ENCODE data around the gene FOXJ2. TPM values are rescaled to one million over a fixed set of nuclear protein-coding genes. Genes with fewer than 3 reads are reported as not detected.
"Not testable (repeated sequence)": the region's sequence is repeated elsewhere in the genome, so short reads cannot be mapped to it uniquely, and the experiment has no call there.

The FOXJ2 gene
- total and polyA plus RNA-seq, 4 experiments from 2014 or later = 4.8 to 33.4 (median 25.3) TPM

DNA sequence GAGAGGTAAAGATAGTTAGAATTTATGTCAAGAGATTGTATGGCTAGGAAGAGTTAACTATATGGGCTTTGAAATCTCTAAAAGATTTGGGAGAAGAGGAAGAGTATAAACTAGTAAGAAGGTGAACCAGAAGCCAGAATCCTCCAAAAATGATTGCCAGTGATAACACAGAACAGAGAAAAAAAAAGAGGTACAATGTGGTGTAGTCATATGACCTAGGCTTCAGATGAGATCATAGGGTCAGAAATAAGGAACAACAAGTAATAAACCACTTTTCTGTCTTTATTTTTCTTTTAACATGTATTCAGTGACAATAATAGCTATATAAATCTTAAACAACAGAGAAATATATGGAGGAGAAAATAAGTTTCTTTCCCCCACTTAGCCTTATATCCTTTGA is 47.6 kb downstream of the FOXJ2 start:
- peaks cover 52% of the 10 kb centered on the region for H3K4me1 ChIP-seq (ENCODE audit: insufficient read depth, low read length)
- no peaks in the 10 kb centered on the region for H3K27me3 ChIP-seq (ENCODE audit: insufficient read depth, low read length)
- H3K4me3 ChIP-seq (ENCODE audit: low read length in 2 of 2) = no peak overlapping the region
- Mint-ChIP-seq H3K36me3 (peaks cover under 1 to 21% of the 10 kb centered on the region in 2 donors), H3K27ac (peak overlapping the region; percentile 79 to 98 (median 94)), H3K9me3 (peaks cover 0 to 2% (median 0%) of the 10 kb centered on the region in 8 donors), H3K27me3 (peaks cover 0 to 2% of the 10 kb centered on the region in 2 donors), H3K4me1 (peaks cover 38 to 79% (median 53%) of the 10 kb centered on the region in 4 donors), H3K4me3 (peak overlapping the region in 7 of 8 donors; percentile 2 to 63 (median 56))
- H3K9me3 ChIP-seq (ENCODE audit: control insufficient read depth in 1 of 2, low read length in 2 of 2) = no peaks in the 10 kb centered on the region
- DNase-seq = no peak
- peak overlapping the region; percentile 84 for H3K27ac ChIP-seq (ENCODE audit: low read depth, low read length)
- intact Hi-C loops (cut with micrococcal nuclease) = loop anchor here (5.0 kb wide), 1 partner anchor 438 kb away; no protein-coding TSS in a partner anchor
- POLR2A ChIA-PET (ENCODE audit: partially characterized antibody) = interaction anchor here (1.5 to 5.9 kb wide), 2 partner anchors 35 to 85 kb away, joined by 3 to 45 read pairs; no protein-coding TSS in a partner anchor
- CTCF ChIA-PET (ENCODE audit: partially characterized antibody) = interaction anchor here (8.0 to 8.1 kb wide), 2 partner anchors 34 to 45 kb away, joined by 85 to 305 read pairs; partner anchors contain the start of gene FOXJ2
- no peaks in the 10 kb centered on the region for H3K36me3 ChIP-seq (ENCODE audit: insufficient read depth, low read length)

DNA sequence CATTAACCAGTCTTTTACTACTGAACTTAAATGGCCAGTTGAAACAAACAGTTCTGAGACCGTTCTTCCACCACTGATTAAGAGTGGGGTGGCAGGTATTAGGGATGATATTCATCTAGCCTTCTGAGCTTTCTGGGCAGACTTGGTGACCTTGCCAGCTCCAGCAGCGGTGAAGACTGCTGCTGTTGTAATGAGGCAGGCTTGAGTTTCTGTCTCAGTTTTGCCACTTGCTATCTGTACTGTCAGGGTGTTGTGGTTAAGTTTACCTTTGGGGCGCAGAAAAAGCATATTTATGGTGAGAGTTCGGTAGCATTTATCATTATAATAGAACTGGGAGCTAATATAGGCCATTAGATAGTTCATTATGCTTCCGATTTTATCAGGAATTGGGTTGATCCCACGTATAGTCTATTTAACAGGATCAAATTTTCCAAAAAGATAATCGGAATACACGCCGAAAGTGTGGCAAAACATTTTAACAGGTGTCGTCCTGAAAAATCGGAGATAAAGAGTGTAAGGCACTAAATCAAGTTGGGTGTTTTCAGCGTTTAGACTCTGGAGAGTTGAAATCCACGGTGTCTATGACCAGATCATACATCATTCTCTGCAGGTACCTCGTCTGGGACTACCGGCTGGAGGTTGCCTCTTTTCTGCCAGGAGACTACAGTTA is 48.9 kb downstream of the FOXJ2 start:
- peaks cover 41 to 83% (median 60%) of the 10 kb centered on the region in 4 donors for H3K4me1 Mint-ChIP-seq
- Histone ChIP-seq H3K27ac (ENCODE audit: low read depth, low read length) (peak overlapping the region; percentile 84), H3K4me3 (ENCODE audit: low read length in 2 of 2) (peak overlapping the region; percentile 75 to 96), H3K27me3 (ENCODE audit: insufficient read depth, low read length) (no peaks in the 10 kb centered on the region), H3K4me1 (ENCODE audit: insufficient read depth, low read length) (peaks cover 63% of the 10 kb centered on the region), H3K9me3 (ENCODE audit: control insufficient read depth in 1 of 2, low read length in 2 of 2) (no peaks in the 10 kb centered on the region), H3K36me3 (ENCODE audit: insufficient read depth, low read length) (no peaks in the 10 kb centered on the region)
- intact Hi-C loops (cut with micrococcal nuclease) = loop anchor here (5.0 kb wide), 1 partner anchor 439 kb away; no protein-coding TSS in a partner anchor
- CTCF ChIA-PET (ENCODE audit: partially characterized antibody) = interaction anchor here (8.0 to 8.1 kb wide), 2 partner anchors 35 to 46 kb away, joined by 85 to 305 read pairs; partner anchors contain the start of gene FOXJ2
- POLR2A ChIA-PET (ENCODE audit: partially characterized antibody) = interaction anchor here (1.0 to 5.9 kb wide), 10 partner anchors 15 to 148 kb away, joined by 3 to 45 read pairs (median 5); partner anchors contain the start of genes C3AR1, FOXJ2 and SLC2A3
- peak overlapping the region; percentile 86 to 99 (median 98) for H3K4me3 Mint-ChIP-seq
- H3K27ac Mint-ChIP-seq = peak overlapping the region; percentile 96 to 99 (median 97)
- H3K27me3 Mint-ChIP-seq = peaks cover 0 to 2% of the 10 kb centered on the region in 2 donors
- H3K36me3 Mint-ChIP-seq = peaks cover 4 to 23% of the 10 kb centered on the region in 2 donors
- DNase-seq = peak; percentile 23 to 63 (median 33)
- peaks cover 0 to 2% (median 0%) of the 10 kb centered on the region in 8 donors for H3K9me3 Mint-ChIP-seq

DNA sequence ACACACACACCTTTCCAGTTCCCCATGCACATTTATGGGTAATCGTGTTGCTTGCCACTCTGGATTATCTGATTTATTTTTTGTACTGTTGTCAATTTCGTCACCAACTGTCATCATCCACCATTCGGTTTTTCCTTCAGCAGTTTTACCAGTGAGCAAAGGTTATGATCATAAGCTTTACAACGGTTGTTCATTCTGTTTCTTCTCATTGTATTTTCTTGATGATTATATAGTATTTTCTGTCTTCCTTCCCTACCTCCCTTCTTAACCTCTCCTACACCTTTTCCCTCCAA is 50.2 kb downstream of the FOXJ2 start:
- peak overlapping the region; percentile 75 to 96 for H3K4me3 ChIP-seq (ENCODE audit: low read length in 2 of 2)
- POLR2A ChIA-PET (ENCODE audit: partially characterized antibody) = interaction anchor here (0.6 to 2.6 kb wide), 7 partner anchors 9 to 150 kb away, joined by 3 to 21 read pairs (median 4); partner anchors contain the start of gene C3AR1
- intact Hi-C loops (cut with micrococcal nuclease) = loop anchor here (1.0 to 5.0 kb wide), 6 partner anchors 50 to 894 kb away; partner anchors contain the start of genes FOXJ2, PEX5 and SLC2A3

DNA sequence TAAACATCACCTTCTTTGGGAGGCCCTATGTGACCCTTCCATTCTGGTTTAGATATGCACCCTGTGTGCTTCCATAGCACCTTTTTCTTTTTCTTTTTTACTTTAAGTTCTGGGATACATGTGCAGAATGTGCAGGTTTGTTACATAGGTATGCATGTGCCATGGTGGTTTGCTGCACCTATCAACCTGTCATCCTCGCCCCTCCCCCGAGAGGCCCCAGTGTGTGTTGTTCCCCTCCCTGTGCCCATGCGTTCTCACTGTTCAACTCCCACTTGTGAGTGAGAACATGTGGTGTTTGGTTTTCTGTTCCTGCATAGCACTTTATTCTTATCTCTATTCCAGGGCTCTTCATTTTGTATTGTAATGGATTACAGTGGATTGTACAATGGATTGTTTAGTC is 51.8 kb downstream of the FOXJ2 start:
- Mint-ChIP-seq H3K4me1 (peaks cover 51 to 82% (median 67%) of the 10 kb centered on the region in 4 donors), H3K27ac (peak overlapping the region; percentile 79 to 96 (median 89)), H3K36me3 (peaks cover 7 to 31% of the 10 kb centered on the region in 2 donors), H3K4me3 (peak overlapping the region; percentile 73 to 98 (median 81))
- CTCF ChIA-PET (ENCODE audit: partially characterized antibody); H3K9me3 ChIP-seq (ENCODE audit: control insufficient read depth in 1 of 2, low read length in 2 of 2); H3K4me3 ChIP-seq (ENCODE audit: low read length in 2 of 2); H3K36me3 ChIP-seq (ENCODE audit: insufficient read depth, low read length); H3K9me3 Mint-ChIP-seq; H3K27me3 Mint-ChIP-seq; DNase-seq; H3K27me3 ChIP-seq (ENCODE audit: insufficient read depth, low read length): not testable (repeated sequence)
- intact Hi-C loops (cut with micrococcal nuclease) = loop anchor here (5.0 kb wide), 1 partner anchor 442 kb away; no protein-coding TSS in a partner anchor
- POLR2A ChIA-PET (ENCODE audit: partially characterized antibody) = interaction anchor here (0.6 to 1.5 kb wide), 2 partner anchors 12 to 14 kb away, joined by 3 read pairs; no protein-coding TSS in a partner anchor
- peak overlapping the region; percentile 84 for H3K27ac ChIP-seq (ENCODE audit: low read depth, low read length)
- peaks cover 85% of the 10 kb centered on the region for H3K4me1 ChIP-seq (ENCODE audit: insufficient read depth, low read length)

More for the DNA sequence above, 50.2 kb downstream of the FOXJ2 start:
- Mint-ChIP-seq H3K36me3 (peaks cover 7 to 26% of the 10 kb centered on the region in 2 donors), H3K27ac (peak overlapping the region; percentile 96 to 99 (median 97)), H3K9me3 (peaks cover 0 to 2% (median 0%) of the 10 kb centered on the region in 8 donors), H3K4me3 (peak overlapping the region; percentile 86 to 99 (median 98)), H3K4me1 (peaks cover 44 to 84% (median 65%) of the 10 kb centered on the region in 4 donors), H3K27me3 (peaks cover 0 to 2% of the 10 kb centered on the region in 2 donors)
- Histone ChIP-seq H3K36me3 (ENCODE audit: insufficient read depth, low read length) (no peaks in the 10 kb centered on the region), H3K9me3 (ENCODE audit: control insufficient read depth in 1 of 2, low read length in 2 of 2) (no peaks in the 10 kb centered on the region), H3K27me3 (ENCODE audit: insufficient read depth, low read length) (no peaks in the 10 kb centered on the region), H3K27ac (ENCODE audit: low read depth, low read length) (peak overlapping the region; percentile 84), H3K4me1 (ENCODE audit: insufficient read depth, low read length) (peaks cover 74% of the 10 kb centered on the region)
- no peak for DNase-seq
- CTCF ChIA-PET (ENCODE audit: partially characterized antibody) = interaction anchor here (0.8 to 8.1 kb wide), 2 partner anchors 47 to 151 kb away, joined by 3 to 85 read pairs; partner anchors contain the start of gene FOXJ2

DNA sequence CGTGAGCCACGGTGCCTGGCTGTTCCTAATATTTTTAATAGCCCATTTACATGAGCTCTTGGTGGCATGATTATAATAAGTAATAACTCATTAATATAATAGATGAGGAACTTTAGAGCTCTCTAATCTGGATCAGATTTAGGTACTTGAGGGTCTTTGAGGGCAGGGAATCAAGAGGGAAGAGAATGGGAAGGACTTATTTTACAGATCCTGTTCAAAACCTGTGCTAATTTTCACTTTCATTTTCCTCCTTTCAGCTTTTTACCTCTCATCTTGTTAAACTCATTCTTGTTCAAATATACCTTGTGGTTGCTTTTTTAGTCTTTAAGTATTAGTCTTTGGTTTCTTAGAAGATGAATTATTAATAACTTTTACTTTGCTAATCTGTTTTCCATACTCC is 55.1 kb downstream of the FOXJ2 start:
- CTCF ChIA-PET (ENCODE audit: partially characterized antibody) = interaction anchor here (0.7 to 3.0 kb wide), 7 partner anchors 9 to 1049 kb away, joined by 3 to 12 read pairs (median 5); partner anchors contain the start of gene SLC2A3
- H3K4me1 Mint-ChIP-seq = peaks cover 40 to 68% (median 46%) of the 10 kb centered on the region in 4 donors

DNA sequence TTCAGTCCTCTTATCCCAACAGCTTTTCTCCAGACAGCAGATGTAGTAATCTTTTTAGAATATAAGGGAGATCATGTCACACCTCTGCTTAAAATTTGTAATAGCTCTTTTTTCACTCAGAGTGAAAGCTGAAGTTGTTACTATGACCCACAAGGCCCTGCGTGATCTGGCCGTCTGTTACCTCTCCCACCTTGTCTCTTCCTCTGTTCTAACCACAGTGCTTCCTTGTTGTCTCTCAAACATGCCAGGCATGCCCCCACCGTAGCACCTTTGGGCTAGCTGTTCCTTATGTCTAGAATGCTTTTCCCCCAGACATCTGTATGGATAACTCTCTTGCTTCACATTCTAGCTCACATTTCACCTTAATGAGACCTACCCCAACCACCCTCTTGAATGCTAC is 56.1 kb downstream of the FOXJ2 start:
- CTCF ChIA-PET (ENCODE audit: partially characterized antibody) = interaction anchor here (0.9 to 3.0 kb wide), 10 partner anchors 10 to 229 kb away, joined by 3 to 11 read pairs (median 4); partner anchors contain the start of gene SLC2A3
- Mint-ChIP-seq H3K9me3 (no peaks in the 10 kb centered on the region), H3K36me3 (peaks cover 46 to 57% of the 10 kb centered on the region in 2 donors), H3K27me3 (no peaks in the 10 kb centered on the region), H3K4me1 (peaks cover 37 to 59% (median 41%) of the 10 kb centered on the region in 4 donors), H3K4me3 (peak overlapping the region; percentile 70 to 86 (median 82)), H3K27ac (peak overlapping the region; percentile 85 to 96 (median 94))
- peak; percentile 35 to 65 (median 52) for DNase-seq
- intact Hi-C loops (cut with micrococcal nuclease) = no loop called here
- peaks cover 60% of the 10 kb centered on the region for H3K4me1 ChIP-seq (ENCODE audit: insufficient read depth, low read length)
- POLR2A ChIA-PET (ENCODE audit: partially characterized antibody) = interaction anchor here (1.1 to 2.6 kb wide), 5 partner anchors 10 to 153 kb away, joined by 3 to 11 read pairs (median 7); partner anchors contain the start of genes C3AR1, FOXJ2 and SLC2A3
- peak overlapping the region; percentile 58 for H3K27ac ChIP-seq (ENCODE audit: low read depth, low read length)
- peak overlapping the region in 1 of 2 donors; percentile 26 for H3K4me3 ChIP-seq (ENCODE audit: low read length in 2 of 2)
- no peaks in the 10 kb centered on the region for H3K27me3 ChIP-seq (ENCODE audit: insufficient read depth, low read length)
- H3K9me3 ChIP-seq (ENCODE audit: control insufficient read depth in 1 of 2, low read length in 2 of 2) = no peaks in the 10 kb centered on the region
- H3K36me3 ChIP-seq (ENCODE audit: insufficient read depth, low read length) = peaks cover 37% of the 10 kb centered on the region

More for the DNA sequence above, 55.1 kb downstream of the FOXJ2 start:
- Histone ChIP-seq H3K27me3 (ENCODE audit: insufficient read depth, low read length) (no peaks in the 10 kb centered on the region), H3K4me1 (ENCODE audit: insufficient read depth, low read length) (peaks cover 69% of the 10 kb centered on the region), H3K27ac (ENCODE audit: low read depth, low read length) (peak overlapping the region; percentile 58), H3K9me3 (ENCODE audit: control insufficient read depth in 1 of 2, low read length in 2 of 2) (no peaks in the 10 kb centered on the region), H3K4me3 (ENCODE audit: low read length in 2 of 2) (peak overlapping the region in 1 of 2 donors; percentile 26), H3K36me3 (ENCODE audit: insufficient read depth, low read length) (peaks cover 29% of the 10 kb centered on the region)
- Mint-ChIP-seq H3K27ac (peak overlapping the region; percentile 85 to 96 (median 94)), H3K27me3 (peaks cover 0 to under 1% of the 10 kb centered on the region in 2 donors), H3K36me3 (peaks cover 39 to 54% of the 10 kb centered on the region in 2 donors), H3K9me3 (no peaks in the 10 kb centered on the region), H3K4me3 (peak overlapping the region; percentile 70 to 86 (median 82))
- POLR2A ChIA-PET (ENCODE audit: partially characterized antibody) = interaction anchor here (1.0 to 2.6 kb wide), 7 partner anchors 19 to 225 kb away, joined by 3 to 11 read pairs (median 3); partner anchors contain the start of genes C3AR1 and FOXJ2
- intact Hi-C loops (cut with micrococcal nuclease) = no loop called here
- no peak for DNase-seq

All from CD4-positive, alpha-beta memory T cell (primary cell).